H9 (cell line): ENCODE measurements around the gene HS3ST3B1. TPM values are rescaled to one million over a fixed set of nuclear protein-coding genes. Genes with fewer than 3 reads are reported as not detected.

Experiments used
- DNase-seq: peaks from one replicate; pipeline ENCODE4 v3.0.0-alpha.2; 2017
- H2AFZ ChIP-seq: one replicate; pipeline ENCODE4 v1.6.1; 2013; ENCODE audit warnings: mild to moderate bottlenecking, low read length, control low read depth, moderate library complexity
- H2AK5ac ChIP-seq: 2 replicates; pipeline ENCODE4 v1.6.1; 2013; ENCODE audit warnings: low read length, control low read depth, mixed read lengths; ENCODE audit not compliant: insufficient read length
- H2BK120ac ChIP-seq: one replicate; pipeline ENCODE4 v1.6.1; 2013; ENCODE audit warnings: low read depth, mild to moderate bottlenecking, low read length, control low read depth, inconsistent platforms; ENCODE audit not compliant: poor library complexity, severe bottlenecking
- H2BK12ac ChIP-seq: 2 replicates; pipeline ENCODE4 v1.6.1; 2013; ENCODE audit warnings: low read length, control low read depth, mixed read lengths, low read depth; ENCODE audit not compliant: insufficient read length
- H2BK15ac ChIP-seq: 2 replicates; pipeline ENCODE4 v1.6.1; 2013; ENCODE audit warnings: low read depth, low read length, control low read depth
- H2BK20ac ChIP-seq: one replicate; pipeline ENCODE4 v1.6.1; 2013; ENCODE audit warnings: low read depth, mild to moderate bottlenecking, low read length, control low read depth, inconsistent platforms; ENCODE audit not compliant: poor library complexity, severe bottlenecking
- H2BK5ac ChIP-seq: 2 replicates; pipeline ENCODE4 v1.6.1; 2013; ENCODE audit warnings: low read length, control low read depth, mixed read lengths; ENCODE audit not compliant: insufficient read length
- H3K14ac ChIP-seq: 2 replicates; pipeline ENCODE4 v1.6.1; 2013; ENCODE audit warnings: low read length, control low read depth; ENCODE audit not compliant: insufficient read depth
- H3K18ac ChIP-seq: 2 replicates; pipeline ENCODE4 v1.6.1; 2013; ENCODE audit warnings: low read depth, mild to moderate bottlenecking, mixed read lengths, low read length, control low read depth; ENCODE audit not compliant: insufficient read length
- H3K23ac ChIP-seq: 2 replicates; pipeline ENCODE4 v1.6.1; 2013; ENCODE audit warnings: low read length, control low read depth, mixed read lengths, low read depth; ENCODE audit not compliant: insufficient read length
- H3K23me2 ChIP-seq: 2 replicates; pipeline ENCODE4 v1.6.1; 2013; ENCODE audit warnings: low read depth, mild to moderate bottlenecking, mixed read lengths, low read length, control low read depth; ENCODE audit not compliant: insufficient read length, poor library complexity, severe bottlenecking
- H3K27ac ChIP-seq: 2 replicates; pipeline ENCODE4 v1.5.1; 2013; ENCODE audit warnings: low read length, control low read depth, mixed read lengths, low read depth; ENCODE audit not compliant: insufficient read length
- H3K27me3 ChIP-seq: 2 replicates; pipeline ENCODE4 v1.6.1; 2013; ENCODE audit warnings: low read length, control low read depth, inconsistent platforms; ENCODE audit not compliant: insufficient read depth
- H3K4ac ChIP-seq: 2 replicates; pipeline ENCODE4 v1.6.1; 2013; ENCODE audit warnings: low read depth, mild to moderate bottlenecking, control low read depth, inconsistent platforms, low read length, moderate library complexity
- H3K4me1 ChIP-seq: 2 replicates; pipeline ENCODE4 v1.6.1; 2013; ENCODE audit warnings: low read length, control low read depth, inconsistent platforms; ENCODE audit not compliant: insufficient read depth
- H3K4me2 ChIP-seq: 2 replicates; pipeline ENCODE4 v1.6.1; 2013; ENCODE audit warnings: low read length, control low read depth, mixed read lengths; ENCODE audit not compliant: insufficient read length, insufficient read depth
- H3K56ac ChIP-seq: 2 replicates; pipeline ENCODE4 v1.6.1; 2013; ENCODE audit warnings: low read depth, mild to moderate bottlenecking, mixed read lengths, low read length, control low read depth; ENCODE audit not compliant: insufficient read length
- H3K79me1 ChIP-seq: 2 replicates; pipeline ENCODE4 v1.6.1; 2013; ENCODE audit warnings: low read depth, mild to moderate bottlenecking, moderate library complexity, low read length, control low read depth, inconsistent platforms; ENCODE audit not compliant: insufficient read depth, poor library complexity, severe bottlenecking
- H3K79me2 ChIP-seq: 2 replicates; pipeline ENCODE4 v1.6.1; 2013; ENCODE audit warnings: low read length, control low read depth, inconsistent platforms; ENCODE audit not compliant: insufficient read depth
- H3K9ac ChIP-seq: 2 replicates; pipeline ENCODE4 v1.6.1; 2013; ENCODE audit warnings: low read length, control low read depth, mixed read lengths; ENCODE audit not compliant: insufficient read length; ENCODE audit errors: extremely low read depth
- H3K9me3 ChIP-seq: one replicate; pipeline ENCODE4 v1.6.1; 2013; ENCODE audit warnings: low read depth, low read length, inconsistent platforms; ENCODE audit not compliant: control insufficient read depth
- H3T11ph ChIP-seq: one replicate; pipeline ENCODE4 v1.6.1; 2013; ENCODE audit warnings: mild to moderate bottlenecking, low read length, control low read depth, inconsistent platforms
- H4K20me1 ChIP-seq: one replicate; pipeline ENCODE4 v1.6.1; 2013; ENCODE audit not compliant: control insufficient read depth, insufficient read length, insufficient read depth
- H4K5ac ChIP-seq: 2 replicates; pipeline ENCODE4 v1.6.1; 2013; ENCODE audit warnings: low read depth, mild to moderate bottlenecking, mixed read lengths, low read length, control low read depth; ENCODE audit not compliant: insufficient read length
- H4K8ac ChIP-seq: replicated peaks from 2 replicates; pipeline ENCODE4 v1.6.1; 2013; ENCODE audit warnings: low read length, control low read depth, mixed read lengths, low read depth; ENCODE audit not compliant: insufficient read length
- H4K91ac ChIP-seq: 2 replicates; pipeline ENCODE4 v1.6.1; 2013; ENCODE audit warnings: low read depth, mild to moderate bottlenecking, moderate library complexity, mixed read lengths, low read length, control low read depth; ENCODE audit not compliant: insufficient read length
- H3K27ac Mint-ChIP-seq, 3 experiments: 2 replicates in 2 of 3; 3 replicates in 1 of 3; pipeline ENCODE4 v1.8.0; 2020 to 2021; ENCODE audit warnings: mixed read lengths in 3 of 3, mild to moderate bottlenecking in 1 of 3, moderate library complexity in 1 of 3
- H3K27me3 Mint-ChIP-seq: 2 replicates; pipeline ENCODE4 v1.8.0; 2021; ENCODE audit warnings: low read depth, mild to moderate bottlenecking, moderate library complexity, mixed read lengths
- H3K36me3 Mint-ChIP-seq, 3 experiments: 2 replicates in 2 of 3; 3 replicates in 1 of 3; pipeline ENCODE4 v1.8.0; 2020 to 2021; ENCODE audit warnings: low read depth in 3 of 3, mixed read lengths in 3 of 3; ENCODE audit not compliant: insufficient read depth in 1 of 3
- H3K4me1 Mint-ChIP-seq, 2 experiments: 2 replicates each; pipeline ENCODE4 v1.8.0; 2020; ENCODE audit warnings: mixed read lengths in 2 of 2
- H3K4me3 Mint-ChIP-seq, 2 experiments: 2 replicates in 1 of 2; 3 replicates in 1 of 2; pipeline ENCODE4 v1.8.0; 2020 to 2021; ENCODE audit warnings: mild to moderate bottlenecking in 2 of 2, mixed read lengths in 2 of 2, moderate library complexity in 1 of 2
- H3K9me3 Mint-ChIP-seq, 2 experiments: 2 replicates in 1 of 2; 3 replicates in 1 of 2; pipeline ENCODE4 v1.8.0; 2020; ENCODE audit warnings: mild to moderate bottlenecking in 2 of 2, mixed read lengths in 2 of 2, moderate library complexity in 1 of 2
- WGBS: extraction: QIAGEN DNeasy Blood & Tissue Kit; methylation state at CpG from one replicate; pipeline ENCODE4 v1.1.7; 2013; ENCODE audit warnings: missing lambda C conversion rate, low lambda C conversion rate, mixed read lengths; ENCODE audit not compliant: insufficient read length; ENCODE audit errors: extremely low coverage; 5-methylcytosine and 5-hydroxymethylcytosine counted together
- total RNA-seq: library from RNA; stranded (reverse); gene quantifications from 2 replicates; pipeline ENCODE4 v1.2.1, GENCODE V29; 2021
- TF ChIP-seq, protein P1 (sequence below): fragments of 200-600 bp; sonication (generic); conservative IDR thresholded peaks from 3 replicates; pipeline ENCODE4 v1.8.0; 2021; ENCODE audit warnings: antibody characterized with exemption, mild to moderate bottlenecking

HS3ST3B1 gene
- total RNA-seq, 1 experiment from 2014 or later: 2.8 TPM

DNA sequence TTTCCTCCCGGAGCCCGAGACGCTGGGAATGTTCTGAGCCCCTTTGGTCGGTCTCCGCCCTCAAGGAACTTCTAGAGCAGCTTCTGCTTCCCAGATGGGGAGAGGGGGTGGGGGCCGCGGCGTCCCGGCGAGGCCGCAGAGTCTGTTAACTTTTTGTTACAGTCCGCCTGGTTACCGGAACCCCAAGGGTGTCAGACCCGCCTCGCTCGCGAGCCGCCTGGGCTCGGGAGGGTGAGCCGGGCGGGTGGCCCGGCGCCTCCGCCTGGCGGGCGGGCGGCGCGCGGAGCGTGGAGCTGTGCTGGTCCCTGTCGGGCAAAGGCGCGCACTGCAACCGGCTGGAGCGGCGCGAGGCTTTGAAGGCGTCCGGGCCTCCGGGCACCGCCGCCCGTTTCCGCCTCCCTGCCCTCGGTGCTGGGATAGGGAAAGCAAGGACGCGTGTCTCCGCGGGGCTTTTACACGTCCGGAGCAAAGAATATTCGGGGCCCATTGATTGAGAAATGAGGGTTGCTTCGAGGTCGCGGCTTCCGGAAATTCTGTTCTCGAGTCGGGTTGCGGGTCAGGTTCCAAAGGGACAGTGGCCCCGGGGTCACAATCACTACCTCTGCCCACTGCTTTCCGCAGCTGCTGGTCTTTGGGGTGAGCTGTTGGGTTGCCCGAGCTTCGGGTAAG lies 1.7 kb downstream of the HS3ST3B1 start:
- Mint-ChIP-seq H3K4me1 (peaks cover 59 to 65% of the 10 kb centered on the region in 2 experiments), H3K4me3 (peak overlapping the region; percentile 69 to 92), H3K27ac (no peak overlapping the region), H3K36me3 (no peaks in the 10 kb centered on the region; a peak in 1 of 7 replicates), H3K9me3 (no peaks in the 10 kb centered on the region; a peak in 1 of 5 replicates), H3K27me3 (peaks cover 85% of the 10 kb centered on the region)
- no peak overlapping the region for H3K14ac ChIP-seq
- H4K8ac ChIP-seq: no peak overlapping the region
- TF ChIP-seq, protein P1, sequence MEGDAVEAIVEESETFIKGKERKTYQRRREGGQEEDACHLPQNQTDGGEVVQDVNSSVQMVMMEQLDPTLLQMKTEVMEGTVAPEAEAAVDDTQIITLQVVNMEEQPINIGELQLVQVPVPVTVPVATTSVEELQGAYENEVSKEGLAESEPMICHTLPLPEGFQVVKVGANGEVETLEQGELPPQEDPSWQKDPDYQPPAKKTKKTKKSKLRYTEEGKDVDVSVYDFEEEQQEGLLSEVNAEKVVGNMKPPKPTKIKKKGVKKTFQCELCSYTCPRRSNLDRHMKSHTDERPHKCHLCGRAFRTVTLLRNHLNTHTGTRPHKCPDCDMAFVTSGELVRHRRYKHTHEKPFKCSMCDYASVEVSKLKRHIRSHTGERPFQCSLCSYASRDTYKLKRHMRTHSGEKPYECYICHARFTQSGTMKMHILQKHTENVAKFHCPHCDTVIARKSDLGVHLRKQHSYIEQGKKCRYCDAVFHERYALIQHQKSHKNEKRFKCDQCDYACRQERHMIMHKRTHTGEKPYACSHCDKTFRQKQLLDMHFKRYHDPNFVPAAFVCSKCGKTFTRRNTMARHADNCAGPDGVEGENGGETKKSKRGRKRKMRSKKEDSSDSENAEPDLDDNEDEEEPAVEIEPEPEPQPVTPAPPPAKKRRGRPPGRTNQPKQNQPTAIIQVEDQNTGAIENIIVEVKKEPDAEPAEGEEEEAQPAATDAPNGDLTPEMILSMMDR: peak; percentile 86
- H2BK12ac ChIP-seq: no peak overlapping the region
- H3K4ac ChIP-seq: no peak overlapping the region
- H3K9ac ChIP-seq: no peak overlapping the region
- H3K23ac ChIP-seq: no peak overlapping the region
- no peak overlapping the region for H2BK15ac ChIP-seq
- peaks cover 50% of the 10 kb centered on the region for H3K23me2 ChIP-seq
- H2BK20ac ChIP-seq: no peak overlapping the region
- peak; percentile 83 for DNase-seq
- H3K9me3 ChIP-seq: no peaks in the 10 kb centered on the region
- WGBS: no CpG with 5 or more reads among the region's 64 CpGs
- H2AFZ ChIP-seq: no peak overlapping the region
- H2AK5ac ChIP-seq: no peak overlapping the region
- peaks cover 63% of the 10 kb centered on the region; the same call in 1 of the 2 replicates for H3K27me3 ChIP-seq
- no peak overlapping the region for H3K56ac ChIP-seq
- H4K91ac ChIP-seq: no peak overlapping the region
- H3K4me2 ChIP-seq: peak overlapping the region; percentile 94
- H3K4me1 ChIP-seq: peaks cover 9% of the 10 kb centered on the region; the same call in 1 of the 2 replicates
- H3T11ph ChIP-seq: no peak overlapping the region
- H3K18ac ChIP-seq: no peak overlapping the region
- no peak overlapping the region for H4K5ac ChIP-seq
- no peak overlapping the region for H2BK5ac ChIP-seq
- H2BK120ac ChIP-seq: no peak overlapping the region
- H4K20me1 ChIP-seq: peaks cover 3% of the 10 kb centered on the region
- H3K79me2 ChIP-seq: no peaks in the 10 kb centered on the region; the same call in 1 of the 2 replicates
- H3K27ac ChIP-seq: no peak overlapping the region
- H3K79me1 ChIP-seq: no peaks in the 10 kb centered on the region
